Epithelial cell of esophagus (primary cell): ENCODE results near the gene KCNJ14.

Experiments
- DNase-seq: peaks from one replicate; pipeline ENCODE4 v3.0.0; 2010; ENCODE audit warnings: low read depth
- H3K4me3 ChIP-seq: 2 replicates; pipeline ENCODE4 v1.5.1; 2011; ENCODE audit warnings: mild to moderate bottlenecking, low read length, control low read depth
- TF ChIP-seq, protein P1 (sequence below): IDR thresholded peaks from 2 replicates; pipeline ENCODE4 v1.5.1; 2011; ENCODE audit warnings: low read depth, mild to moderate bottlenecking, low read length, control low read depth, inconsistent platforms; ENCODE audit not compliant: insufficient read depth; ENCODE audit errors: missing control alignments

The KCNJ14 gene

DNA sequence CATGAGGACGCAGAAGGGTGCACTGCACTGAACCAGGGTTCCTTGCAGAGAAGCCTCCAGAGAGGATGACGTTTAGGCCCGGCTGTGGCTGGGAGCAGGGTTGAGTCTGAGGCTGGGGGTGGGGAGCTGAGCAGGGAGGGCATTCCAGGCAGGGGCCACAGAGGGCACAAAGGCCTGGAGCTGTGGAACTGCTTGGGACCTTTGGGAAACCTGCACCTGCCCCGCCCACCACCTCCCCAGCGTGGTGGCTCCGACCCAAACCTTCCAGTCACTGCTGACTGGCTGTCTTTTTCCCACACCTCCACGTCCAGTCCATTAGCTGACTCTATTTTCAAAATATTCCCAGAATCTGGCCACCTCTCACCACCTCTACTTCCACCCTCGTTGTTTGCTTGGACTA, 61.2 kb downstream of the KCNJ14 start:
- TF ChIP-seq, protein P1, sequence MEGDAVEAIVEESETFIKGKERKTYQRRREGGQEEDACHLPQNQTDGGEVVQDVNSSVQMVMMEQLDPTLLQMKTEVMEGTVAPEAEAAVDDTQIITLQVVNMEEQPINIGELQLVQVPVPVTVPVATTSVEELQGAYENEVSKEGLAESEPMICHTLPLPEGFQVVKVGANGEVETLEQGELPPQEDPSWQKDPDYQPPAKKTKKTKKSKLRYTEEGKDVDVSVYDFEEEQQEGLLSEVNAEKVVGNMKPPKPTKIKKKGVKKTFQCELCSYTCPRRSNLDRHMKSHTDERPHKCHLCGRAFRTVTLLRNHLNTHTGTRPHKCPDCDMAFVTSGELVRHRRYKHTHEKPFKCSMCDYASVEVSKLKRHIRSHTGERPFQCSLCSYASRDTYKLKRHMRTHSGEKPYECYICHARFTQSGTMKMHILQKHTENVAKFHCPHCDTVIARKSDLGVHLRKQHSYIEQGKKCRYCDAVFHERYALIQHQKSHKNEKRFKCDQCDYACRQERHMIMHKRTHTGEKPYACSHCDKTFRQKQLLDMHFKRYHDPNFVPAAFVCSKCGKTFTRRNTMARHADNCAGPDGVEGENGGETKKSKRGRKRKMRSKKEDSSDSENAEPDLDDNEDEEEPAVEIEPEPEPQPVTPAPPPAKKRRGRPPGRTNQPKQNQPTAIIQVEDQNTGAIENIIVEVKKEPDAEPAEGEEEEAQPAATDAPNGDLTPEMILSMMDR = no peak
- no peak overlapping the region for H3K4me3 ChIP-seq
- DNase-seq = no peak
